ENCODE measurements around the gene SSTR3. TPM values are rescaled to one million over a fixed set of nuclear protein-coding genes. Genes with fewer than 3 reads are reported as not detected.
"Not testable (repeated sequence)": the region's sequence is repeated elsewhere in the genome, so short reads cannot be mapped to it uniquely, and the experiment has no call there.

Gene SSTR3
- total RNA-seq, 2 donors from 2014 or later: not detected

GRCh38 chr22:37176464-37177061, 35.7 kb downstream of the SSTR3 start:
- ATAC-seq (peak; percentile 78 to 86), DNase-seq (peak; percentile 70)
- intact Hi-C loops (cut with DNase I): no loop called here

GRCh38 chr22:37175414-37176281, 36.6 kb downstream of the SSTR3 start:
- intact Hi-C loops (cut with DNase I): no loop called here
- DNase-seq (no peak), ATAC-seq (peak in 1 of 2 donors; percentile 3)

GRCh38 chr22:37174964-37175363, 37.3 kb downstream of the SSTR3 start:
- intact Hi-C loops (cut with DNase I): no loop called here
- ATAC-seq (no peak), DNase-seq (no peak)

- peak; percentile 47 for DNase-seq
- ATAC-seq: peak; percentile 6 to 35
- intact Hi-C loops (cut with DNase I): no loop called here
These were observed 38.6 kb downstream of the SSTR3 start for GRCh38 chr22:37173709-37174108.

GRCh38 chr22:37172266-37173245, 39.7 kb downstream of the SSTR3 start:
- DNase-seq (no peak), ATAC-seq (no peak)
- intact Hi-C loops (cut with DNase I): no loop called here

GRCh38 chr22:37171662-37172061, 40.6 kb downstream of the SSTR3 start:
- DNase-seq (no peak), ATAC-seq (no peak)
- intact Hi-C loops (cut with DNase I): no loop called here

GRCh38 chr22:37170689-37171405, 41.4 kb downstream of the SSTR3 start:
- intact Hi-C loops (cut with DNase I); ATAC-seq: not testable (repeated sequence)
- DNase-seq: peak; percentile 4

GRCh38 chr22:37169947-37170688, 42.2 kb downstream of the SSTR3 start:
- ATAC-seq (no peak), DNase-seq (peak; percentile 7)
- intact Hi-C loops (cut with DNase I): no loop called here

- DNase-seq (peak; percentile 2), ATAC-seq (no peak)
- intact Hi-C loops (cut with DNase I): no loop called here
These were observed 42.9 kb downstream of the SSTR3 start for GRCh38 chr22:37169406-37169805.

- intact Hi-C loops (cut with DNase I): no loop called here
- peak; percentile 7 for DNase-seq
- ATAC-seq: no peak
These were observed 44.2 kb downstream of the SSTR3 start for GRCh38 chr22:37167981-37168647.

- intact Hi-C loops (cut with DNase I): no loop called here
- DNase-seq (peak; percentile 24), ATAC-seq (peak in 1 of 2 donors; percentile 8)
These were observed 44.9 kb downstream of the SSTR3 start for GRCh38 chr22:37167176-37167980.

- intact Hi-C loops (cut with DNase I): loop anchor here in 1 of 2 donors (1.0 kb wide), 1 partner anchor 32 kb away; no protein-coding TSS in a partner anchor
- peak; percentile 92 for ATAC-seq
- DNase-seq: peak; percentile 89
These were observed 45.6 kb downstream of the SSTR3 start for GRCh38 chr22:37166675-37167066.

- intact Hi-C loops (cut with DNase I): loop anchor here in 1 of 2 donors (1.0 kb wide), 1 partner anchor 32 kb away; no protein-coding TSS in a partner anchor
- peak; percentile 18 for DNase-seq
- ATAC-seq: no peak
These were observed 46.2 kb downstream of the SSTR3 start for GRCh38 chr22:37165940-37166674.

GRCh38 chr22:37165066-37165465, 47.2 kb downstream of the SSTR3 start:
- intact Hi-C loops (cut with DNase I): no loop called here
- peak; percentile 1 for DNase-seq
- no peak for ATAC-seq

GRCh38 chr22:37164505-37164887, 47.8 kb downstream of the SSTR3 start:
- ATAC-seq (no peak), DNase-seq (peak; percentile 2)
- intact Hi-C loops (cut with DNase I): no loop called here

All from left cardiac atrium (tissue), 4 donors.